Measurements from ENCODE around the gene PTGER2. TPM values are rescaled to one million over a fixed set of nuclear protein-coding genes. Genes with fewer than 3 reads are reported as not detected.

The PTGER2 gene
- total RNA-seq, 1 donor from 2014 or later = 0.46 TPM

DNA sequence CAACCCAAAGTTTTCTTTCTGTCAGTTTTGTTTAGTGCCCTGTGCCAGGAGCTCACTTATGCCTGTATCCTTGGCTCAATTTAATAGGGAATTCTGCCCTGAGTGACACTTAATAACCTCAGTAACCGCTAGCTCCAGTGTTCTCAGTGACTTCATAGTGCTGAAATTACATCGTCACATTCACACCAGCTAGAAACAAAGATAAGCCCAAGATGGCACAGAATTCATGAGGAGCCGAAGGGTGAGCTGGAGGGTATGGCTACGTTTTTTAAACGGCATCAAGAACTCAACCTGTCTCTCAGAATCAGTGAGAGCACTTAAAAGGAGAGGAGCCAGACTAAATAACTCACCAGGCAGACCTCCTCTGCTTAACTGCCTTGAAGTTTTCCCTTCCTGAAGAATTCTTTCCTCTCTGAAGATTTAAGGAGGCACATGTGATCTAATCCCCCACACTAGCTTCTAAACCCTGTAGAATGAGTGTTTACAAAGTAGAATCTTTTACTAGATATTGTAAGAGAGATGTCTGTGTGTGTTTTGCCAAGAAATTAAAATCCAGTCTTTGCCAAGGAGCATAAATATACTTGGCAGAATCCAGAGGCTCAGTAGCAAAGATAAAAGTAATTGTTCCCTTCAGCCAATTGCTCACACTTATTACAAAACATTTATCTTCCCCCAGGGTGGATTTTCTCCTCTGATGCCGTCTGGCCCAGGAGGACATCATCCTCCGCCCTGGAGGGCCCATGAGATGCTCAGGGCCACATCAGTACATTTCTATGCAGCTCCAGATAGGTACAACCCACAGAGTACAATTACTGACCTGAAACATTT is 37.3 kb downstream of the PTGER2 start:
- no peak overlapping the region for H3K4me3 ChIP-seq (ENCODE audit: low read depth, low read length)

GRCh38 chr14:52352061-52352491 is 38.0 kb downstream of the PTGER2 start:
- H3K27me3 ChIP-seq (ENCODE audit: control insufficient read depth, insufficient read depth, low read length) = no peaks in the 10 kb centered on the region
- DNase-seq (ENCODE audit: low read depth) = no peak
- TF ChIP-seq, protein P1, sequence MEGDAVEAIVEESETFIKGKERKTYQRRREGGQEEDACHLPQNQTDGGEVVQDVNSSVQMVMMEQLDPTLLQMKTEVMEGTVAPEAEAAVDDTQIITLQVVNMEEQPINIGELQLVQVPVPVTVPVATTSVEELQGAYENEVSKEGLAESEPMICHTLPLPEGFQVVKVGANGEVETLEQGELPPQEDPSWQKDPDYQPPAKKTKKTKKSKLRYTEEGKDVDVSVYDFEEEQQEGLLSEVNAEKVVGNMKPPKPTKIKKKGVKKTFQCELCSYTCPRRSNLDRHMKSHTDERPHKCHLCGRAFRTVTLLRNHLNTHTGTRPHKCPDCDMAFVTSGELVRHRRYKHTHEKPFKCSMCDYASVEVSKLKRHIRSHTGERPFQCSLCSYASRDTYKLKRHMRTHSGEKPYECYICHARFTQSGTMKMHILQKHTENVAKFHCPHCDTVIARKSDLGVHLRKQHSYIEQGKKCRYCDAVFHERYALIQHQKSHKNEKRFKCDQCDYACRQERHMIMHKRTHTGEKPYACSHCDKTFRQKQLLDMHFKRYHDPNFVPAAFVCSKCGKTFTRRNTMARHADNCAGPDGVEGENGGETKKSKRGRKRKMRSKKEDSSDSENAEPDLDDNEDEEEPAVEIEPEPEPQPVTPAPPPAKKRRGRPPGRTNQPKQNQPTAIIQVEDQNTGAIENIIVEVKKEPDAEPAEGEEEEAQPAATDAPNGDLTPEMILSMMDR (IDR thresholded peaks at IDR 0.05; ENCODE audit: insufficient read depth, low read length, poor library complexity, severe bottlenecking) = no peak

More for the DNA sequence above, 37.3 kb downstream of the PTGER2 start:
- Histone ChIP-seq H3K27me3 (ENCODE audit: control insufficient read depth, insufficient read depth, low read length) (no peaks in the 10 kb centered on the region), H3K36me3 (ENCODE audit: control insufficient read depth, insufficient read depth, low read length) (no peaks in the 10 kb centered on the region)
- TF ChIP-seq, protein P1 (IDR thresholded peaks at IDR 0.05; ENCODE audit: insufficient read depth, low read length, poor library complexity, severe bottlenecking) = no peak
- no peak for DNase-seq (ENCODE audit: low read depth)

GRCh38 chr14:52352569-52352968 is 38.5 kb downstream of the PTGER2 start:
- no peak for DNase-seq (ENCODE audit: low read depth)
- TF ChIP-seq, protein P1 (IDR thresholded peaks at IDR 0.05; ENCODE audit: insufficient read depth, low read length, poor library complexity, severe bottlenecking) = no peak
- no peak overlapping the region for H3K4me3 ChIP-seq (ENCODE audit: low read depth, low read length)

More at GRCh38 chr14:52352061-52352491, 38.0 kb downstream of the PTGER2 start:
- Histone ChIP-seq H3K36me3 (ENCODE audit: control insufficient read depth, insufficient read depth, low read length) (no peaks in the 10 kb centered on the region), H3K4me3 (ENCODE audit: low read depth, low read length) (no peak overlapping the region)

GRCh38 chr14:52354242-52354641 is 40.1 kb downstream of the PTGER2 start:
- Histone ChIP-seq H3K27me3 (ENCODE audit: control insufficient read depth, insufficient read depth, low read length) (no peaks in the 10 kb centered on the region), H3K36me3 (ENCODE audit: control insufficient read depth, insufficient read depth, low read length) (no peaks in the 10 kb centered on the region), H3K4me3 (ENCODE audit: low read depth, low read length) (no peak overlapping the region)
- DNase-seq (ENCODE audit: low read depth) = no peak
- TF ChIP-seq, protein P1 (IDR thresholded peaks at IDR 0.05; ENCODE audit: insufficient read depth, low read length, poor library complexity, severe bottlenecking) = no peak

More at GRCh38 chr14:52352569-52352968, 38.5 kb downstream of the PTGER2 start:
- no peaks in the 10 kb centered on the region for H3K27me3 ChIP-seq (ENCODE audit: control insufficient read depth, insufficient read depth, low read length)
- no peaks in the 10 kb centered on the region for H3K36me3 ChIP-seq (ENCODE audit: control insufficient read depth, insufficient read depth, low read length)

GRCh38 chr14:52355016-52355431 is 40.9 kb downstream of the PTGER2 start:
- H3K36me3 ChIP-seq (ENCODE audit: control insufficient read depth, insufficient read depth, low read length) = no peaks in the 10 kb centered on the region
- no peak overlapping the region for H3K4me3 ChIP-seq (ENCODE audit: low read depth, low read length)
- TF ChIP-seq, protein P1 (IDR thresholded peaks at IDR 0.05; ENCODE audit: insufficient read depth, low read length, poor library complexity, severe bottlenecking) = no peak
- DNase-seq (ENCODE audit: low read depth) = peak; percentile 88
- H3K27me3 ChIP-seq (ENCODE audit: control insufficient read depth, insufficient read depth, low read length) = no peaks in the 10 kb centered on the region

Measured in kidney epithelial cell (primary cell).